Activated B cell treated with CpG ODN at 0.5 μM for 24 hours (primary cell): ENCODE measurements around the gene HES3. TPM values are rescaled to one million over a fixed set of nuclear protein-coding genes. Genes with fewer than 3 reads are reported as not detected.

Experiments used
- ATAC-seq: fragments of 200-7000 bp; cut with Tn5 transposase; one replicate; pipeline ENCODE4 v1.10.0; 2021; ENCODE audit warnings: low read depth, mild to moderate bottlenecking, moderate library complexity
- CTCF ChIA-PET: fragments of 350-600 bp; sonication (Branson Sonifier 250); formaldehyde crosslinking; loops from one replicate; lab custom pipeline; 2021; ENCODE audit warnings: antibody characterized with exemption; lab: Charles Lee
- POLR2A ChIA-PET: fragments of 350-600 bp; sonication (Branson Sonifier 250); formaldehyde crosslinking; loops from one replicate; lab custom pipeline; 2021; ENCODE audit warnings: antibody characterized with exemption; lab: Charles Lee
- DNase-seq: peaks from one replicate; pipeline ENCODE4 v3.0.0; 2022
- H3K27ac Mint-ChIP-seq: one replicate; pipeline ENCODE4 v1.8.0; 2020; ENCODE audit warnings: mixed read lengths
- H3K27me3 Mint-ChIP-seq: one replicate; pipeline ENCODE4 v1.8.0; 2021; ENCODE audit warnings: mixed read lengths
- H3K36me3 Mint-ChIP-seq: one replicate; pipeline ENCODE4 v1.8.0; 2021; ENCODE audit warnings: low read depth, mixed read lengths
- H3K4me1 Mint-ChIP-seq: one replicate; pipeline ENCODE4 v1.8.0; 2021; ENCODE audit warnings: mixed read lengths
- H3K4me3 Mint-ChIP-seq: one replicate; pipeline ENCODE4 v1.8.0; 2020; ENCODE audit warnings: mild to moderate bottlenecking, mixed read lengths
- H3K9me3 Mint-ChIP-seq: one replicate; pipeline ENCODE4 v1.8.0; 2020; ENCODE audit warnings: mixed read lengths
- intact Hi-C: fragments of 100-400 bp; cut with micrococcal nuclease; formaldehyde crosslinking; loops from one replicate; pipeline ENCODE4 v1.15.1; 2024
- total RNA-seq: library from RNA; stranded (reverse); gene quantifications from 2 replicates; pipeline ENCODE4 v1.2.3, GENCODE V29; 2022
- TF ChIP-seq, protein P1 (sequence below): fragments of 200-600 bp; IDR thresholded peaks from one replicate; pipeline ENCODE4 v1.8.0; 2022; ENCODE audit warnings: antibody characterized with exemption, mild to moderate bottlenecking

Gene HES3
- total RNA-seq, 1 donor from 2014 or later: not detected

- H3K36me3 Mint-ChIP-seq: no peaks in the 10 kb centered on the region
- no peaks in the 10 kb centered on the region for H3K4me1 Mint-ChIP-seq
- DNase-seq (no peak), ATAC-seq (no peak)
- H3K27ac Mint-ChIP-seq: no peak overlapping the region
- CTCF ChIA-PET: no interaction called here
- no peaks in the 10 kb centered on the region for H3K27me3 Mint-ChIP-seq
- TF ChIP-seq, protein P1, sequence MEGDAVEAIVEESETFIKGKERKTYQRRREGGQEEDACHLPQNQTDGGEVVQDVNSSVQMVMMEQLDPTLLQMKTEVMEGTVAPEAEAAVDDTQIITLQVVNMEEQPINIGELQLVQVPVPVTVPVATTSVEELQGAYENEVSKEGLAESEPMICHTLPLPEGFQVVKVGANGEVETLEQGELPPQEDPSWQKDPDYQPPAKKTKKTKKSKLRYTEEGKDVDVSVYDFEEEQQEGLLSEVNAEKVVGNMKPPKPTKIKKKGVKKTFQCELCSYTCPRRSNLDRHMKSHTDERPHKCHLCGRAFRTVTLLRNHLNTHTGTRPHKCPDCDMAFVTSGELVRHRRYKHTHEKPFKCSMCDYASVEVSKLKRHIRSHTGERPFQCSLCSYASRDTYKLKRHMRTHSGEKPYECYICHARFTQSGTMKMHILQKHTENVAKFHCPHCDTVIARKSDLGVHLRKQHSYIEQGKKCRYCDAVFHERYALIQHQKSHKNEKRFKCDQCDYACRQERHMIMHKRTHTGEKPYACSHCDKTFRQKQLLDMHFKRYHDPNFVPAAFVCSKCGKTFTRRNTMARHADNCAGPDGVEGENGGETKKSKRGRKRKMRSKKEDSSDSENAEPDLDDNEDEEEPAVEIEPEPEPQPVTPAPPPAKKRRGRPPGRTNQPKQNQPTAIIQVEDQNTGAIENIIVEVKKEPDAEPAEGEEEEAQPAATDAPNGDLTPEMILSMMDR: no peak
- H3K4me3 Mint-ChIP-seq: no peak overlapping the region
- no peaks in the 10 kb centered on the region for H3K9me3 Mint-ChIP-seq
- intact Hi-C loops: no loop called here
- POLR2A ChIA-PET: interaction anchor here (0.5 kb wide), 1 partner anchor 23 kb away, joined by 3 read pairs; no protein-coding TSS in a partner anchor
These were observed 32.1 kb downstream of the HES3 start for GRCh38 chr1:6275826-6276782.

DNA sequence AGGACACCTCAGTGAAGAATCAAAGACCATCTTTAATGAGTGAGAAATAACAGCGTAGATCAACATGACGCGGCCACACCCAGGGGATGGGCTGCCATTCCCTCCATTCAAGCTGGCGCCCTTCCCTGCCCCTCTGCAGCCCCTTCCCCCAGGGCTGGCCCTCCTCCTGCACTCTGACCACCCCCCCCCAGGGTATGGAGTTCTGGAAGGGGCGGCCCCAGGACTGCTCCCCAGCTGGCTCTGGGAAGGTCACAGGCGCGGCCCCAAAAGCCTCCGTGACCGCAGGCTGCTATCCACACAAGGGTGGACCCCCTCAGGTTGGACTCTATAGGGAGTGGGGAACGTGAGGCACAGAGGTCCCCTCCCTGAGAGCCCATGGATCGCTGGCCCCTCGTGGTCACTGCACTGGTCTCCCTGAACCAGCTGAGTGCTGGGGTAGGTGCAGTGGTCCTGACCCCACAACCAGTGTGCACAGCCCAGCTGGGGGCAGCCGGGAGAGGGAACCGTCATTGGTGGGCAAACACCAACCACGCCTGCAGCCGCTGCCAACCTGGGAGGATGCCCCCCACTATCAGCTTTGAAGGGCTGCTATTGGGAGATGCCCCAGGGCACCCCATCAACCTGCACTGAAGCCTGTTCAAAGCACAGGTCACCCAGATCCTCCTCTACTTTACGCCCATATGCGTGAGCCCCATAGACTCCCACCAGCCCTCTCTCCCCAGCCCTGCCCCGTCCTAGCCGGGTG, 33.0 kb downstream of the HES3 start:
- POLR2A ChIA-PET: interaction anchor here (0.5 kb wide), 1 partner anchor 22 kb away, joined by 3 read pairs; no protein-coding TSS in a partner anchor
- Mint-ChIP-seq H3K27me3 (no peaks in the 10 kb centered on the region), H3K27ac (no peak overlapping the region), H3K9me3 (no peaks in the 10 kb centered on the region), H3K4me3 (no peak overlapping the region), H3K36me3 (no peaks in the 10 kb centered on the region), H3K4me1 (no peaks in the 10 kb centered on the region)
- TF ChIP-seq, protein P1: no peak
- intact Hi-C loops: no loop called here
- CTCF ChIA-PET: no interaction called here
- ATAC-seq (no peak), DNase-seq (no peak)

- ATAC-seq (no peak), DNase-seq (no peak)
- Mint-ChIP-seq H3K27ac (no peak overlapping the region), H3K27me3 (no peaks in the 10 kb centered on the region), H3K36me3 (no peaks in the 10 kb centered on the region), H3K9me3 (no peaks in the 10 kb centered on the region), H3K4me1 (no peaks in the 10 kb centered on the region), H3K4me3 (no peak overlapping the region)
- ChIA-PET CTCF (no interaction called here), POLR2A (no interaction called here)
- intact Hi-C loops: no loop called here
- TF ChIP-seq, protein P1: no peak
These were observed 34.3 kb downstream of the HES3 start for GRCh38 chr1:6278263-6278662.

DNA sequence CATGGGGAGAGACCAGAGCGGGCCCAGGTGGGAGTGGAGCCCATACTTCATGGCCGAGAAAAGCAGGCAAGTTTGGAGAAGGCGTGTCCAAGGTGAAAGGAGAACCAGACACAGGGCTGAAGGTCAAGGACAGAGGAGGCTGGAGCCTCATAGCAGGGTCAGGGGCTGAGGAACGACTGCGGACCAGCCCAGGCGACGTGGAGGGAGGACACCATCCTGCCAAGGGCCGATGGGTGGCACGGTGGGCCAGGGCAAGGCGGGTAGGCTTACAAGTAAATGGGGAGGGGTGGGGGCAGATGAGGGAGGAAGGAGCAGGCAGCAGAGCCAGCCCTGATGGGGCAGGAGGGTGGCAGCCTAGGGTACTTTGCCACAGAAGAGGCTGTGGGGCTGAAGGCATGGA, 35.1 kb downstream of the HES3 start:
- Mint-ChIP-seq H3K4me3 (no peak overlapping the region), H3K9me3 (no peaks in the 10 kb centered on the region), H3K27me3 (no peaks in the 10 kb centered on the region), H3K4me1 (no peaks in the 10 kb centered on the region), H3K27ac (no peak overlapping the region), H3K36me3 (no peaks in the 10 kb centered on the region)
- POLR2A ChIA-PET: no interaction called here
- TF ChIP-seq, protein P1: no peak
- ATAC-seq (no peak), DNase-seq (no peak)
- intact Hi-C loops: no loop called here
- CTCF ChIA-PET: no interaction called here
